ENCODE data around the gene AIF1L.
"Not testable (repeated sequence)": the region's sequence is repeated elsewhere in the genome, so short reads cannot be mapped to it uniquely, and the experiment has no call there.

The AIF1L gene

GRCh38 chr9:131117762-131118145, 21.4 kb downstream of the AIF1L start:
- in situ Hi-C loops (cut with MboI; ENCODE audit: low sequenced_read_pairs) = no loop called here

GRCh38 chr9:131119600-131119999, 23.3 kb downstream of the AIF1L start:
- in situ Hi-C loops (cut with MboI; ENCODE audit: low sequenced_read_pairs) = no loop called here

- in situ Hi-C loops (cut with MboI; ENCODE audit: low sequenced_read_pairs) = no loop called here
Measured at GRCh38 chr9:131120620-131121228, 24.4 kb downstream of the AIF1L start.

GRCh38 chr9:131121346-131121745, 25.0 kb downstream of the AIF1L start:
- in situ Hi-C loops (cut with MboI; ENCODE audit: low sequenced_read_pairs) = no loop called here

- in situ Hi-C loops (cut with MboI; ENCODE audit: low sequenced_read_pairs) = no loop called here
Measured at GRCh38 chr9:131122158-131122557, 25.8 kb downstream of the AIF1L start.

- in situ Hi-C loops (cut with MboI; ENCODE audit: low sequenced_read_pairs) = no loop called here
Measured at GRCh38 chr9:131125038-131125287, 28.6 kb downstream of the AIF1L start.

GRCh38 chr9:131125288-131126058, 29.1 kb downstream of the AIF1L start, which contains the start of gene NUP214:
Gene NUP214 (plus strand): TSS chr9:131125586. CDS start chr9:131125705, 119 bp downstream.
- in situ Hi-C loops (cut with MboI; ENCODE audit: low sequenced_read_pairs) = no loop called here

- in situ Hi-C loops (cut with MboI; ENCODE audit: low sequenced_read_pairs) = no loop called here
Measured at GRCh38 chr9:131126059-131126426, 29.7 kb downstream of the AIF1L start.

GRCh38 chr9:131129183-131129582, 32.9 kb downstream of the AIF1L start:
- in situ Hi-C loops (cut with MboI; ENCODE audit: low sequenced_read_pairs) = no loop called here

GRCh38 chr9:131138676-131139075, 42.3 kb downstream of the AIF1L start:
- in situ Hi-C loops (cut with MboI; ENCODE audit: low sequenced_read_pairs) = no loop called here

GRCh38 chr9:131140112-131140511, 43.8 kb downstream of the AIF1L start:
- in situ Hi-C loops (cut with MboI; ENCODE audit: low sequenced_read_pairs) = no loop called here

GRCh38 chr9:131140550-131140949, 44.2 kb downstream of the AIF1L start:
- in situ Hi-C loops (cut with MboI; ENCODE audit: low sequenced_read_pairs) = no loop called here

- in situ Hi-C loops (cut with MboI; ENCODE audit: low sequenced_read_pairs) = no loop called here
Measured at GRCh38 chr9:131142160-131142559, 45.8 kb downstream of the AIF1L start.

GRCh38 chr9:131144201-131144600, 47.9 kb downstream of the AIF1L start:
- in situ Hi-C loops (cut with MboI; ENCODE audit: low sequenced_read_pairs) = no loop called here

- in situ Hi-C loops (cut with MboI; ENCODE audit: low sequenced_read_pairs) = no loop called here
Measured at GRCh38 chr9:131145245-131145644, 48.9 kb downstream of the AIF1L start.

GRCh38 chr9:131146186-131146585, 49.9 kb downstream of the AIF1L start:
- in situ Hi-C loops (cut with MboI; ENCODE audit: low sequenced_read_pairs) = no loop called here

- in situ Hi-C loops (cut with MboI; ENCODE audit: low sequenced_read_pairs) = no loop called here
Measured at GRCh38 chr9:131148276-131148675, 51.9 kb downstream of the AIF1L start.

GRCh38 chr9:131148966-131149687, 52.8 kb downstream of the AIF1L start:
- in situ Hi-C loops (cut with MboI; ENCODE audit: low sequenced_read_pairs) = no loop called here

- in situ Hi-C loops (cut with MboI; ENCODE audit: low sequenced_read_pairs) = no loop called here
Measured at GRCh38 chr9:131149688-131150053, 53.3 kb downstream of the AIF1L start.

GRCh38 chr9:131153595-131153994, 57.3 kb downstream of the AIF1L start:
- in situ Hi-C loops (cut with MboI; ENCODE audit: low sequenced_read_pairs) = no loop called here

GRCh38 chr9:131158673-131159072, 62.3 kb downstream of the AIF1L start:
- in situ Hi-C loops (cut with MboI; ENCODE audit: low sequenced_read_pairs) = not testable (repeated sequence)

GRCh38 chr9:131160416-131161112, 64.2 kb downstream of the AIF1L start:
- in situ Hi-C loops (cut with MboI; ENCODE audit: low sequenced_read_pairs) = no loop called here
